Measurements from ENCODE around the gene MBOAT1.
"Not testable (repeated sequence)": the region's sequence is repeated elsewhere in the genome, so short reads cannot be mapped to it uniquely, and the experiment has no call there.

The MBOAT1 gene

DNA sequence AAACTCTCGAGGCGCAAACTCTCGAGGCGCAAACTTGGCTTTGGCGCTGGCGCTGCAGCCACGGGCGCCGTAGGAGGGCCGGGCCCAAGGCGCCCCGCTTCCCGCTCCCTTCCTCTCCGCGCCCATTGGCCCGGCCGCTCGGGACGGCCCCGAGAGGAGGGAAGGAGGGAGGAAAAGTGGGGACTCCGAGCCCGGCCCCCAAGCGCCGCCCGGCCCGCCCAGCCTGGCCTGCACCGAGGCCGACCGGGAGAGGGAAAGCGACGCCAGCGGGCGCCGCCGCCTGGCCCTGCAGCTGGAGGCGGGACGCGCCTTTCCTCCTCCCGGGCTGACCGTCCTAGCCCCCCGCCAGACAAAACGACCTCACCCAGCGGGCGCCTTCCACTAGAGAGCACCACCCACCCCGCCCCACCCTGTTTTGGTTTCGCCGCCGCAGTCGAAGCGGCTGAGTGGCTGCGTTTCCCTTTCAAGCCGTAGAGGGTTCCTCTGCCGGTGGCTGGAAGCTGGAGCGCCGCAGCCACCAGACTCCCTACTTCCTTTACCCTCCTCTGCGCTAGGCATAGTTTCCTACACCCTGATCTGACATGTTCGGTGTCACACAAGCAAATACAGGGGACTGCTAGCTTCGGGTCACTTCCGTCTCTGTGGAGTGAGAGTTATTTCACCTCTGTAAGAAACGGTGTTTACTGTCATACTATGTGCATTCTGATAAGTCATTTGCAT lies at the start of gene MBOAT1:
MBOAT1 (minus strand) TSS at position 78 of the 720 bp plus-strand sequence. CDS start 235 bp downstream, outside the sequence.
- FAIRE-seq, result no peak

- no peak for FAIRE-seq
These were observed 49.4 kb upstream of the MBOAT1 start for GRCh38 chr6:20261685-20262084.

- no peak for FAIRE-seq
These were observed 48.1 kb upstream of the MBOAT1 start for GRCh38 chr6:20260360-20260759.

DNA sequence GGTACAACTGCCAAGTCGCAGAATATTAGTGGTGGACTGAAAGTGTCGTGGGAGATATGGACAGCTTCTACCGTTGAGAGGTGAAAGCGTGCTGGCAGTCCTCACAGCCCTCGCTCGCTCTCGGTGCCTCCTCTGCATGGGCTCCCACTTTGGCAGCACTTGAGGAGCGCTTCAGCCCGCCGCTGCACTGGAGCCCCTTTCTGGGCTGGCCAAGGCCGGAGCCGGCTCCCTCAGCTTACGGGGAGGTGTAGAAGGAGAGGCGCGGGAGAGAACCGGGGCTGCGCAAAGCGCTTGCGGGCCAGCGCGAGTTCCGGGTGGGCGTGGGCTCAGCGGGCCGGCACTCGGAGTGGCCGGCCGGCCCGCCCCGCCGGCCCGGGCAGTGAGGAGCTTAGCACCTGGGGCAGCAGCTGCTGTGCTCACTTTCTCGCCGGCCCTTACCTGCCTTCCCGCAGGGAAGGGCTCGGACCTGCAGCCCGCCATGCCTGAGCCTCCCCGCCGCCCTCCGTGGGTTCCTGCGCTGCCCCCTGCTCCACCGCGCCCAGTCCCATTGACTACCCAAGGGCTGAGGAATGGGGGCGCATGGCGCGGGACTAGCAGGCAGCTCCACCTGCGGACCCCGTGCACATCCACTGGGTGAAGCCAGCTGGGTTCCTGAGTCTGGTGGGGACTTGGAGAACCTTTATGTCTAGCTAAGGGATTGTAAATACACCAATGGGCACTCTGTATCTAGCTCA lies 47.2 kb upstream of the MBOAT1 start:
- no peak for FAIRE-seq

GRCh38 chr6:20255428-20255827 lies 43.2 kb upstream of the MBOAT1 start:
- no peak for FAIRE-seq

- FAIRE-seq, result no peak
These were observed 42.0 kb upstream of the MBOAT1 start for GRCh38 chr6:20254295-20254694.

DNA sequence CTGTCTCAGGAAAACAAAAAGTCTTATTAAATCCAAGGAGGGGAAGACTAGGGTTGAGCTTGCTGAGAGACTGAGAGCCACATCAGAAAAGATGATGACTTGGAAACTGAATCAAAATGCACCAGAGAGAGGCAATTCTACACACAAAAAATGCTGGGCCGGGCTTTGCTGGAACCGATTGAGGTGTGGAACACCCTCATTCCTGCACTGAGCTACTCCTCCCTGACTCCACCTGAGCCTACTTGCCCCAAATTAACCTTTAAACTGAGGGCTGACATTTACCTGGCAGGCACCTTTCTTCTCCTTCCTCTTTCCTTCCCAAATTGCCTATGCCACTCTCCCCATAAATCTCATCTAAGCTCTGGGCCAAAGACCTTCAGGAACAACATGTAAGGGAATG lies 40.8 kb upstream of the MBOAT1 start:
- FAIRE-seq, result no peak

GRCh38 chr6:20252311-20252710 lies 40.0 kb upstream of the MBOAT1 start:
- FAIRE-seq, result no peak

DNA sequence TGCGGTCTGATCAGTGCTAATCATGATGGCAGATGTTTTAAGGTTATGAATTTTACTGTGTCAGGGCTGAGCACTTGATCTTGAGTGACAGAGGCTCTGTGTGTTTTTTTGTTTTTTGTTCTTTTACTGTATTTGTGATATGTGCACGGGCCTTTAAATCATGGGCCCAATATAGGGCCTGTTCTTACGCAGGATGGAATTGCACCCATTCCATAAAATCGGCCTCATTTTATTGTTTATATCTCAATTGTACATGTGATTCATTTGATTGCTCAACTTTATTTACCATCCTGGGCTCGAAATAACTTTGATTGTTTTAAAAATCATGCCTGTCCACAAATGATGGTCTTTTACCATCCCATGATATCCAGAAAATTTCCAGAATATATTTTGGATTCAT lies 39.3 kb upstream of the MBOAT1 start:
- FAIRE-seq, result no peak

DNA sequence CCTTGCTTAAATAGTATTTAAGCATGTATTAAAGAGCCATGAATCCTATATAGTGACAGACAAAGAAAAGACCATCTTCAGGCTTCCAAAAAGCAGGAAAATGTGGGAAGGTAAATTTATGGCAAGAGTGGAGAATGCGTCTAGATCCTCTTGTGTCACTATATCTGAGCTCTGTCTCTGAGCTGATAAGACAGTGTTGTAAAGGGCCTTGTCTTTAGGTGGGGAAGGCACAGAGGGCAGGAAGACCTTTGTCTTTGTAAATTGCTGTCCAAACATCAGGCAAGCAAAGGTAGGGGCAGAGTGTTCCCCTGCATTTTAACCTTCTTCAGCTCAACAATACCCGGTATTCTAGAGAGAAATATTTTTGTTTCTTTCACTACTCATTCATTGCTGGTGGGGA lies 33.9 kb upstream of the MBOAT1 start:
- no peak for FAIRE-seq

- FAIRE-seq, result not testable (repeated sequence)
These were observed 32.8 kb upstream of the MBOAT1 start for GRCh38 chr6:20244807-20245681.

GRCh38 chr6:20243288-20243687 lies 31.0 kb upstream of the MBOAT1 start:
- FAIRE-seq, result no peak

GRCh38 chr6:20242397-20242796 lies 30.1 kb upstream of the MBOAT1 start:
- FAIRE-seq, result no peak

- FAIRE-seq, result no peak
These were observed 28.8 kb upstream of the MBOAT1 start for GRCh38 chr6:20241102-20241501.

DNA sequence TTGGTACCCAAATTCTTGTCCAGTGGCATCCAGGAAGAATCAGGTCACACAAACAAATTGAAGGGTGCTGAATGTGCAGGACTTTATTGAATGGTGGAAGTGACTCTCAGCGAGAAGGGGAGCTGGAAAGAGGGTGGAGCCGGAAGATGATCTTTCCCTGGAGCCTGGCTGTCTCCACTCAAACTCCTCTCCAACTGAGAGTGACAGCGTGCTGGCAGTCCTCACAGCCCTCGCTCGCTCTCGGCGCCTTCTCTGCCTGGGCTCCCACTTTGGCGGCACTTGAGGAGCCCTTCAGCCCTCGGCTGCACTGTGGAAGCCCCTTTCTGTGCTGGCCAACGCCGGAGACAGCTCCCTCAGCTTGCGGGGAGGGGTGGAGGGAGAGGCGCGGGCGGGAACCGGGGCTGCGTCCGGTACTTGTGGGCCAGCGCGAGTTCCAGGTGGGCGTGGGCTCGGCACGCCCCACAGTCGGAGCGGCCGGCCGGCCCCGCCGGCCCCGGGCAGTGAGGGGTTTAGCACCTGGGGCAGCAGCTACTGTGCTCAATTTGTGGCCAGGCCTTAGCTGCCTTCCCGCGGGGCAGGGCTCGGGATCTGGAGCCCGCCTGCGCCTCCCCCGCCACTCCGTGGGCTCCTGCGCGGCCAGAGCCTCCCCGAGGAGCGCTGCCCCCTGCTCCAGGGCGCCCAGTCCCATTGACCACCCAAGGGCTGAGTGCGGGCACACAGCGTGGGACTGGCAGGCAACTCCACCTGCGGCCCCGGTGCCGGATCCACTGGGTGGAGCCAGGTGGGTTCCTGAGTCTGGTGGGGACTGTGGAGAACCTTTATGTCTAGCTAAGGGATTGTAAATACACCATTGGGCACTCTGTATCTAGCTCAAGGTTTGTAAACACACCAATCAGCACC lies 26.7 kb upstream of the MBOAT1 start:
- FAIRE-seq, result no peak

GRCh38 chr6:20237677-20238460 lies 25.6 kb upstream of the MBOAT1 start:
- no peak for FAIRE-seq

- no peak for FAIRE-seq
These were observed 24.8 kb upstream of the MBOAT1 start for GRCh38 chr6:20236909-20237600.

DNA sequence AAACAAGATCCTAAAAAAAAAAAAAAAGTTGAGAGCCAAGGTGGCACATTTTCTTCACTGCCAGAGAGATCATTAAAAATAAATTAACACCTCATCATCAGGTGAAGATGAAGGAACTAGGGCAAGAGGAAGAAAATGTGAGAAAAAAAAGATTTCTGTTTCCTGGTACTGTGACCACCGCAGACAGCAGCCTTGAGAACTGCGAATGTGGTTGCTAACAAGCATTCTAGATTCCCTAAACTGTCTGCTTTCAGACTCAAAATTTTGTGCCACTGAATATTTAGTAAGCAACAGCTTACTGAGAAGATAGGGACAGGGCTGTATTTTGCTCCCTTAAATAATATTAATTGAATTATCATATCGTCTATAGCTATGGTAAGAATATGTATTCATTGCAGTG lies 24.1 kb upstream of the MBOAT1 start:
- FAIRE-seq, result no peak

- FAIRE-seq, result no peak
These were observed 22.8 kb upstream of the MBOAT1 start for GRCh38 chr6:20235041-20235440.

- no peak for FAIRE-seq
These were observed 21.9 kb upstream of the MBOAT1 start for GRCh38 chr6:20234136-20234535.
